SH-SY5Y (cell line): Measurements from ENCODE around the gene STX2.

Experiments
- GATA2 ChIP-seq: IDR thresholded peaks from 2 replicates; pipeline ENCODE4 v1.6.1; 2011; ENCODE audit warnings: mild to moderate bottlenecking, low read depth, low read length
- GATA3 ChIP-seq: IDR thresholded peaks from 2 replicates; pipeline ENCODE4 v1.6.1; 2011; ENCODE audit warnings: low read depth, mild to moderate bottlenecking, low read length, moderate library complexity

The STX2 gene

DNA sequence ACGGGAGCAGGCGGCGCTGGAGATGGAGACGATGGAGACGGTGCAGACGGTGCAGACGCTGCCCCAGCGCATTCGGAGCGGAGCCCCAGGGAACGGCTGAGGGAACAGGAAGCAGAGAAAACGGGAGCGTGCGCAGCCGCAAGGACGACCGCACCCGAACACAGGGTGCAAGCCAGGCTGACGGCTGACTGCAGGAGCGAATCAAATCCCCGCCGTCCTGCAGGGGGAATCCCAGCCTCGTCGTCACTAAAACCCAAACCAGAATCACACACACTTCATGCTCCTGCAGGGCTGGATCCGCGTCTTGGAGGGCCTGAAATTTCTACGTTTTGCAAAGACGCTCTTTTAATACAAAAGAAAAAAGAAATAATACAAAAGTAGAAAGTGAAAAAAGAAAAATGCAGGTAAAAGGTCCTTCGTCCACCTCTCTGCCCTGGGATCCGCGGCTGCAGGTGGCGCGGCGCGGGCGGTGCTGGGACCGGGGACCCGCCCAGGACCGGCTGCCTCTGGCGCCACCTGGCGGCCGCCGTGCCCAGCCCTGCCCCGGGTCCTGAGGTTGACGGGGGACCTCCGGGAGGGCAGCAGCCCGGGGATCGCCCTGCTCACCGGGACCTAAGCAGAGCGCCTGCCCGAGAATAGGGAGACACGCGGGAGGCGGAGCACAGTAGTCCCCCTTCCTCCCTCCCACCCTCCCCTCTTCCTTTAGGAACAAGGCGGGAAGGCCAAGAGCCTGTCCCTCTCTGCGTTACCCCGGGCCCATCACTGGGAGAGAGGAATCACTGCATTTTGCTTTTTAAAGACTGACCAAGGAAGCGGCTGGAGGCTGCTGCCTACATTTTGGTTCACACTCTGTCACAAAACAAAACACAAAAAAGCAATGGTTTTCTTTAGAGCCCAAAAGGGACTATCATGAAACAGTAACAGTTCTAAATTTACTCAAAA is 20.1 kb downstream of the STX2 start:
- TF ChIP-seq GATA2 = no peak
- TF ChIP-seq GATA3 = no peak

- TF ChIP-seq GATA3 (no peak), GATA2 (no peak)
These were observed 20.8 kb downstream of the STX2 start for GRCh38 chr12:130818272-130818634.

GRCh38 chr12:130817804-130818203 is 21.2 kb downstream of the STX2 start:
- no peak for TF ChIP-seq GATA3

- TF ChIP-seq GATA2 (no peak), GATA3 (no peak)
These were observed 23.0 kb downstream of the STX2 start for GRCh38 chr12:130816097-130816496.

DNA sequence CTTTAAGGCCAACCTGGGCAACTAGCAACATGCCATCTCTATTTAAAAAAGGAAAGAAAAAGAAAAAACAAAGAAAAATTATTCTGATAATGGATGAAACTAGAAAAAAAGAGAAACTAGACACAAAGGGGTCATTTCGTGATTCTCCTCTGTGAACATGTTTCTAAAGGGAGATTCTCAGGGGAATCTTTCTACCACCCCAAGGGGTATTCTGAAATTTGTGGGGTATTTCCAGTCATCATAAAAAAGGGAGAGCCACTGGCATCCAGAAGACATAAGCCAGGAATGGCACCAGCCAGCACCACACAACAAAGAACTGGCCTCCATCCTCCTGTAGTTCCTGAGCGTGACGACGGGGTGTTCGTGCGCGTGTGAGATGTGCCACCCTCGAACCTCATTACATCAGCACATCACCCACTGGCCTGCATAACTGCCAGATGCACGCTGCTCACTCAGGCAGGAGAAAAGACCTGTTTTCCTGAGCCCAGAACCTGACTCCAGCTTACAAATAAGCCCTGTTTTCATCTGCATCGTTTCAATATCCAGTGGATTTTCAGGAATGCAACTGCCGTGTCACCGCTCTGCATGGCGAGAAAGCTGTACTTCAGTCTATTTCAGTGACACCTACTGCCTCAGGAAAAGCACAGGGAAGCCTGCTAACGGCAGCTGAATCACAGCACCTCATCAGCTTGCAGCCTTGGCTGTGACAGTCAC is 23.9 kb downstream of the STX2 start:
- TF ChIP-seq GATA2 (no peak), GATA3 (no peak)

DNA sequence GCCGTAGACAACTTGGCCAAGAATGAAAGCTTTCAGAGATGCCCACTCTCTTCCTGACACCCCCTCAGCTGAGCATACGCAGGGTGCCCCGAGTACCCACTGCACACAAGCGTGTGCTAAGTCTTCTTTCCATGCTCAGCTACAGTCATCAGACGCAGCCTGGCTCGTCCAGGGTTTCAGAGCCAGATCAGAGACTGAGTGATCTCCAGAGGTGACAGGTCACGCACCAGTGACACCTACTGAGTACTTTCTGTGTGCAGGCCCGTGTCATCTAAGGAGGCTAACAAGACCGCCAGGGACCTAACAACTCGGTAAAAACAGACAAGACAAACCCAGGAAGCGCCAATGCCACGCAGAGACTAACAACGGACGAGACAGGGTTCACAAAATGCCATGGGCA is 25.1 kb downstream of the STX2 start:
- TF ChIP-seq GATA2 = no peak
- TF ChIP-seq GATA3 = no peak

DNA sequence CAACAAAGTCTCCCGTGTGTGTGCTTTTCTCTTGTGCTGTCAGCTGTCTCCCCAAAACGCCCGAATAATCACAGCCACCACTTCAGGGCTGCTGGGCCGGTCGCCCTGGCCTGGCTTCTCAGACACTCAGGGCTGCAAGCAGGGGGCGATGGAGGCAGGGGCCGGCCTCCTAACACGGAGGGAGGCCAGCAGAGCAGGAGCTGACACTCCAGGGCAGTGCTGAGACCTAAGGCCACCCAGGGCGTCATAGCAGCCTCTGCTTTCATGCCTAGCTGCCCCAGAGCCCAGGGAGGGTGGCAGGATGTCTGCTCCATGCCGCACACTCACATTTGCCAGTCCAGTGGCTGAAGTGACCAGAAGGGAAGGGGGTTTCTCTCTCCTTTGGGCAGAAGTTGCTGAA is 25.6 kb downstream of the STX2 start:
- TF ChIP-seq GATA3 = no peak
- no peak for TF ChIP-seq GATA2

GRCh38 chr12:130809791-130810190 is 29.3 kb downstream of the STX2 start:
- TF ChIP-seq GATA2 (no peak), GATA3 (no peak)

- TF ChIP-seq GATA2 (no peak), GATA3 (no peak)
These were observed 31.7 kb downstream of the STX2 start for GRCh38 chr12:130807309-130807708.

DNA sequence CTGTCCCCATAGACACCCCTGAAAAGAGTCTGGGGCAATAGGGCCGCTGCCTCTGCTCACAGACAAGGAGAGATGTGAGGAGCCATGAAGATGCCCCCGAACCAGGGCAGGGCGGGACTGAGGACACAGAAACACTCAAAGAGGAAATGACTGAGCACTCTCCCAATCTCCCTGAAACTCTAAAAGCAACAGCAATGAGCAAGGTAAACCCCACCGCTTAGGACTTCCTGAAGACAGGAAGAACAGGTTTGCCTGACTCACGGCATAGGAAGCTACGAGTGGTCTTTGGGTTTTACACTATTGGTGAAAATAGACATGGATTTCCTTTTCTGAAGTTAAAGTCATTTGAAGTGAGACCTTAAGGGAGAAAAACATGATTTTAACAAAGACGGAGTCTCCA is 32.5 kb downstream of the STX2 start:
- TF ChIP-seq GATA3 (no peak), GATA2 (no peak)

DNA sequence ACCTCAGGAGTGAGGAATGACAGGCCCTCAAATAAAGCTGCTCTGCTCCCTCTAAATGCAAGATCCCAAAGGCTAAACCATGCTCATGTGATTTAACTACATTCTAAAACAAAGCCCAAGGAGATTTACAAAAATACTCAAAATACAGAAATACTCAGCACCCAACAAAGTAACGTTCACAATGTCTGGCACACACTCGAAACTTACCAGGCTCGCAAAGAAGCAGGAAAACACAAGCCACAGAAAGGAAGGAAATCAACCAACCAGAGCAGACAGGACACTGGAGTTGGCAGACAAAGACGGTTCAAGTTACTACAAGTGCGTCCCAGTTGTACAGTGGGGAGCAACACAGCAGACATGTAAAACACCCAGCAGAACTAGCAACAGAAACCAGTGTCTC is 33.4 kb downstream of the STX2 start:
- TF ChIP-seq GATA2 = no peak
- TF ChIP-seq GATA3 = no peak

- TF ChIP-seq GATA2 (no peak), GATA3 (no peak)
These were observed 34.8 kb downstream of the STX2 start for GRCh38 chr12:130804216-130804615.

DNA sequence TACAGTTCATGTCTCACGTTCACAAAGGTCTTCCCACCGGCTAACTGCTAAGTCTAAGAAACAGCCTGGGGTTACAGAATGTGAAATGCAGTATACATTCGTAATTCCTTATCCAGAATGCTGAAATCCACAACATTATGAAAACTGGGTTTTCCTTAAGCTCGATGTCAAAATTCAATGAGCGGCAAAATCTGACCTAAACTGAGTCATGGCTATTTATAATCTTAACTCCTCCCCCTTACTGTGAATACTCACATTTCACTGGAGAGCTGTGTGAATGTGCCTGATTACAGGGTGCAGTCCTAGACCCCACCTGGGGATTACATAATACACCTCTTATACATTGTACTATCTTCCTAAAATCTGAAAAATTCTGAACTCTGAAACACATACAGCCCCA is 35.3 kb downstream of the STX2 start:
- TF ChIP-seq GATA2 (no peak), GATA3 (no peak)

DNA sequence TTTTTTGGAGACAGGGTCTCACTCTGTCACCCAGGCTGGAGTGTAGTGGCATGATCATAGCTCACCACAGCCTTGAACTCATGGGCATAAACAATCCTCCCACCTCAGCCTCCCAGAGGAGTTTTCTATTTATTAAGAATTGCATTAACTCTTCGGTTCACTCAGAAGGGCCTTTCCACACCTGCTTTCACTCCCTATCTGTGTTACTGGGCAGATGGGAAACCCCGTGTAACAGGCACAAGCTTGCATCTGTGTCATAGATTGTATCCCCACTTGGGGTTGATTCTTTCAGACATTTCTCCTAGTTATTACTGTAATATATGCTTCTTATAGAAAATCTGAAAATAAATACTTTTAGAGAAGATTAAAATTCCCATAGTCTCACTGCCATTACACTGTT is 38.7 kb downstream of the STX2 start:
- no peak for TF ChIP-seq GATA3

DNA sequence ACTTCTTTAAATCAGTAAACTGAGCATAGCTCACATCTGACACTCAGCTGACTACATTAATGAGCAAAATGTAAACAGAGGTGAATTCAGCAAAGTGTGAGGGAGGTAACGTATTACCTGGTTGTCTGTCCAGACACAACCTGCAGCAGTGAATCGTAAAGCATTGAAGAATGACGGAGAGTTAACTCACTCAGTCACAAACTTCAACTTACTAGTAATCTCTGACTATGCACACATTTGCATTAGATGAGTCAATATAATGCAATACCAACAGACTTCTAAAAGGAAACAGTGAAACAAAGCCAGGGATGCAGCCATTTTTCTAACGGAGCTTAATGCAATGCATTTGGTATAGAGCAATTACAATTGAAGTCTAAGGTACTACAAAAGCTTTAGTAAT is 40.0 kb downstream of the STX2 start:
- no peak for TF ChIP-seq GATA3
- TF ChIP-seq GATA2 = no peak
